Left ventricle myocardium inferior (tissue), 1 donor: ENCODE results near the gene TFE3. TPM values are rescaled to one million over a fixed set of nuclear protein-coding genes. Genes with fewer than 3 reads are reported as not detected.

ENCODE experiments used
- DNase-seq: peaks from one replicate; pipeline ENCODE4 v3.0.0-alpha.2; 2020
- H3K27ac ChIP-seq: fragments of 200-600 bp; replicated peaks from 2 replicates; pipeline ENCODE4 v1.8.0; 2021
- H3K27me3 ChIP-seq: fragments of 200-600 bp; 2 replicates; pipeline ENCODE4 v1.8.0; 2021; ENCODE audit warnings: low read depth
- H3K36me3 ChIP-seq: fragments of 200-600 bp; 2 replicates; pipeline ENCODE4 v1.8.0; 2021
- H3K4me1 ChIP-seq: fragments of 200-600 bp; 2 replicates; pipeline ENCODE4 v1.8.0; 2021
- H3K4me3 ChIP-seq: fragments of 200-600 bp; 2 replicates; pipeline ENCODE4 v1.8.0; 2021; ENCODE audit warnings: mild to moderate bottlenecking, moderate library complexity
- H3K9me3 ChIP-seq: fragments of 200-600 bp; replicated peaks from 2 replicates; pipeline ENCODE4 v1.8.0; 2021
- intact Hi-C: fragments of 100-400 bp; cut with micrococcal nuclease; formaldehyde crosslinking; loops from one replicate; pipeline ENCODE4 v1.11.0; 2022
- total RNA-seq: library from RNA; stranded (reverse); fragmentation: NEBNext Ultra II Directional; extraction: Animal tissue kit (Norgen Biotek cat#: 25700); gene quantifications from one replicate; pipeline ENCODE4 v1.2.1, GENCODE V29; 2021
- TF ChIP-seq, protein P1 (sequence below): fragments of 200-600 bp; IDR thresholded peaks from 2 replicates; pipeline ENCODE4 v1.8.0; 2021; ENCODE audit warnings: antibody characterized with exemption, mild to moderate bottlenecking, borderline replicate concordance
- donor health status: DM: no; HTN: yes; CAD: no; lungs with severe emphysema.

TFE3 gene
- total RNA-seq, 1 donor from 2014 or later, result 19.2 TPM

- Histone ChIP-seq H3K27me3 (no peaks in the 10 kb centered on the region), H3K27ac (peak overlapping the region; percentile 94), H3K4me1 (peaks cover 47% of the 10 kb centered on the region), H3K4me3 (peak overlapping the region; percentile 87), H3K9me3 (no peaks in the 10 kb centered on the region), H3K36me3 (peaks cover 18% of the 10 kb centered on the region)
- intact Hi-C loops, result no loop called here
- no peak for DNase-seq
- TF ChIP-seq, protein P1, sequence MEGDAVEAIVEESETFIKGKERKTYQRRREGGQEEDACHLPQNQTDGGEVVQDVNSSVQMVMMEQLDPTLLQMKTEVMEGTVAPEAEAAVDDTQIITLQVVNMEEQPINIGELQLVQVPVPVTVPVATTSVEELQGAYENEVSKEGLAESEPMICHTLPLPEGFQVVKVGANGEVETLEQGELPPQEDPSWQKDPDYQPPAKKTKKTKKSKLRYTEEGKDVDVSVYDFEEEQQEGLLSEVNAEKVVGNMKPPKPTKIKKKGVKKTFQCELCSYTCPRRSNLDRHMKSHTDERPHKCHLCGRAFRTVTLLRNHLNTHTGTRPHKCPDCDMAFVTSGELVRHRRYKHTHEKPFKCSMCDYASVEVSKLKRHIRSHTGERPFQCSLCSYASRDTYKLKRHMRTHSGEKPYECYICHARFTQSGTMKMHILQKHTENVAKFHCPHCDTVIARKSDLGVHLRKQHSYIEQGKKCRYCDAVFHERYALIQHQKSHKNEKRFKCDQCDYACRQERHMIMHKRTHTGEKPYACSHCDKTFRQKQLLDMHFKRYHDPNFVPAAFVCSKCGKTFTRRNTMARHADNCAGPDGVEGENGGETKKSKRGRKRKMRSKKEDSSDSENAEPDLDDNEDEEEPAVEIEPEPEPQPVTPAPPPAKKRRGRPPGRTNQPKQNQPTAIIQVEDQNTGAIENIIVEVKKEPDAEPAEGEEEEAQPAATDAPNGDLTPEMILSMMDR, result no peak
Observed at GRCh38 chrX:49042581-49043219, 457 bp downstream of the TFE3 start.

DNA sequence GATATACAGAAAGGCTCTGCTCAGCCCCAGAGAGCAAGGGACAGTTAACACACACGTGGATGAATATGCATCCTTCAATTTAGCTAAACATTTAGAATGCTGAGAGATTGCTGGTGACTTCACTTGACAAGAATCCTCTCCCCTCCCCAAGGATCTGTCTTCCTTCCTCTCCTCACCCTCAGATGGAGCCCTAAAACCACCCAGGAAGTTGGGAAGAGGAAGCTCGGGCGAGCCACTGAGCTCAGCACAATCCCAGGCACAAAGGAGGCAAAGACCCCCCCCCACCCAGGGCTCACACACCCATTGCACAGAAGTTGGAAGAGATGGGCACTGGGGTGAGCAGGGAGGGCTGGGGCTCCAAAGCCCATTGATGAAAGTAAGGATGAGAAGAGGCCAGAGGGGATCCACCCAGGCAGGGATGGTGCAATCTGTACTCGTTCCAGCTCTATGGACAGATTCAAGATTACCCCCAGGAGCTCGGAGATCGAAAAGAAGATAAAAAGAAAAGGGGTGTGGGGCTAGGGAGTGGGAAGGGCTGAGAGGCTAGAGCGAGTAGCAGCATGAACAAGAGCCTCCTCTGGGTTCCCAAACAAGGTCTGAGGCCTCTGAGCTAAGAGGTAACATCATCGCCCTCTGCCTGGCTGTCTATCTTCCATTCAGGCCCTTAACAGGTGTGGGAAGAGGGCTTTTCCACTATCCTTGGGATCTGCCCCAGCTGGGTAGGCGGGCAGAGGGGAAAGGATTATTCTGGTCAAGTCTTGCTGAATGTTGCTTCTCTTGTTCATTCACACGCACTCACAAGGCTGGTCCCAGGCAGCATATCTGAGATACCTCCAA lies 1.2 kb downstream of the TFE3 start:
- intact Hi-C loops, result no loop called here
- H3K36me3 ChIP-seq, result peaks cover 26% of the 10 kb centered on the region
- TF ChIP-seq, protein P1, result no peak
- DNase-seq, result peak; percentile 17
- peaks cover 47% of the 10 kb centered on the region for H3K4me1 ChIP-seq
- peak overlapping the region; percentile 94 for H3K27ac ChIP-seq
- H3K4me3 ChIP-seq, result peak overlapping the region; percentile 87
- no peaks in the 10 kb centered on the region for H3K9me3 ChIP-seq
- no peaks in the 10 kb centered on the region for H3K27me3 ChIP-seq

DNA sequence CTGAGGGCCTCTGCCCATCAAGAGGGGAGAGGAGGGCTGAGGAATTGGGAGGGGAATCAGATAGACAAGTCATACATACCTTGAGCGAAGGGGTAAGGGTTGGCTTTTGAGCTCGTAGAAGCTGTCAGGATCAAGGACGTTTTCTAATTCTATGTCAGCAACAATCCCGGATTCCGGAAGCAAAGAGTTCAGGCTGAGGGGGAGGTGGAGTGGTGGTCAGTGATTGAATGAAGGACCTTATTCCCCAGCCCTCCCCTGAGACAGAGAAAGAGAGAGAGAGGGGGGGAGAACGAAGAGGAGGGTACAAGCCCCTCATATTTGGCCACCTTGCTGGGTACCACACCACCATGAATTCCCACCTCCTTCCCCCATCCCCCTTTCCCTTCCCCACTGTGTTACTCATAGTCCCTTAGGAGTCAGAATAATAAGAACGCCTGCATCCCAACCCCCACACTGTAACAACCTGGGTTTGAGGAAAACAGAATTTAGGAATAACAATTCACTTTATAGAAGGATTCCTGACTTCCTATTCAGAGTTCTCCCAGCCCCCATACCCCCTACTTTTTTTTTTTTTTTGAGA lies 2.7 kb downstream of the TFE3 start:
- H3K36me3 ChIP-seq, result peaks cover 31% of the 10 kb centered on the region
- H3K4me3 ChIP-seq, result peak overlapping the region; percentile 87
- H3K9me3 ChIP-seq, result no peaks in the 10 kb centered on the region
- peaks cover 47% of the 10 kb centered on the region for H3K4me1 ChIP-seq
- TF ChIP-seq, protein P1, result no peak
- H3K27ac ChIP-seq, result peak overlapping the region; percentile 94
- intact Hi-C loops, result no loop called here
- H3K27me3 ChIP-seq, result no peaks in the 10 kb centered on the region
- DNase-seq, result no peak

DNA sequence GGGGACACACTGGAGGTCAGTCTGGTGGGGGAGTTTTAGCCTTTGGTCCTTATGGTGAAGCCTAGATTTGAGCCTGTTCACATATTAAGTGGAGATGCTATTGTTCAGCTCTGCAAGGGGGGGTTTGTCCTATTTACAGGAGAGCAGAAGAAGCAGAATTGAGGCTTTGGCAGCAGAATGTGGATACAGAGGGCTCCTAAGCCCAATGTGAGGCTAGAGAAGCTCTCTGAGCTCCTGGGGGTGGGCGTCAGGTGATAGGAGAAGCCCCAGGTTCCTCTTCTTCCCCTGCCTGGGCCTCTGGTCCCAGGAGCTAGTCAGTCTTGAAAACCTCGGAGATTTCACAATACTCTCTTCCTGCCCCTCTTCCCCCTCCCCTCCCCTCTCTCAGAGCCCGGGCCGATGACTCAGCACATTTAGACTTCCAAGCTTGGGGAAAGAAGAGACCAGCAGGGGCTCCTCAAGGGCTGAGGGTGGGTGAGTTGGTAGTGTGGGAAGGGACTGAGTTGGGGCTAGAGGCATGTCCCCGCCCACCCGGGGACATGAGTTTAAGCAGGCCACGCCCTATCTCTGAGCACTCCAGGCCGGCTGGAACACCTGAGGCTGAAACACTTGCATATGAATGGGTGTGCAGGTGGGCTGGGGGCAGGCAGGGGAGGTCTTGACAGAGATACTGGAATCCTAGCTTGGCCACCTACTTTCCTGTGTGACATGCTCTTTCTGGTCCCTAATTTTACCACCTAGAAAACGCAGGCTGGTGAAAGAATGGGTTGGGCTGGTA lies 3.4 kb downstream of the TFE3 start:
- no peaks in the 10 kb centered on the region for H3K27me3 ChIP-seq
- DNase-seq, result peak; percentile 52
- peaks cover 47% of the 10 kb centered on the region for H3K4me1 ChIP-seq
- H3K36me3 ChIP-seq, result peaks cover 31% of the 10 kb centered on the region
- H3K27ac ChIP-seq, result peak overlapping the region; percentile 94
- TF ChIP-seq, protein P1, result no peak
- H3K9me3 ChIP-seq, result no peaks in the 10 kb centered on the region
- H3K4me3 ChIP-seq, result peak overlapping the region; percentile 87
- intact Hi-C loops, result no loop called here

DNA sequence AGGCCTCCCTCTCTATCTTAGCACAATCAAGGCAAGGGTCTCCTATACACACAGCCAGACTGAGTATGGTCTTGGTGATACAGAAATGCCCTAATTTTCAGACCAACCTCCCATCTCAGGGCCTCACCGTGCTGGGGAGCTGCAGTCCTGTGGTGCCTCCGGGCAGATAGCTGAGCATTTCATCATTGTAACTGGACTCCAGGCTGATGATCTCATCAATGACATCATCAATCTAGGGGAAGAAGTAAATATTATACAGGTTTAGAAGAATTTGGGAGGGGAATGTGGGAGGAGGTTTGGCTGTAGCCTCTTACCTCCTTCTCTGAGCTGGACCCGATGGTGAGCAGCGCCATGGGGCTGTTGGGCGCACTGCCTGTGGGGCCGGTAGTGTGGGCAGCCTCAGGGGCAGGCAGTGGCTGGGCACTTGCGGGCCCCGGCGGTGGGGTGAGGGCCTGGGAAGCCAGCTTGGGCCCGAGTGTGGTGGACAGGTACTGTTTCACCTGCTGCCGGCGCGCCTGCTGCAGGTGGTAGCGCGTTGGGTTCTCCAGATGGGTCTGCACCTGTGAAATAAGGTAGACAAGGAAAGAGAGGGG lies 5.2 kb downstream of the TFE3 start:
- DNase-seq, result no peak
- Histone ChIP-seq H3K27me3 (no peaks in the 10 kb centered on the region), H3K27ac (no peak overlapping the region), H3K4me1 (peaks cover 44% of the 10 kb centered on the region), H3K9me3 (no peaks in the 10 kb centered on the region), H3K36me3 (peaks cover 48% of the 10 kb centered on the region), H3K4me3 (no peak overlapping the region)
- intact Hi-C loops, result no loop called here
- TF ChIP-seq, protein P1, result no peak
